Fibroblast of skin of right quadriceps (primary cell): ENCODE results near the gene MDP1.
"Not testable (repeated sequence)": the region's sequence is repeated elsewhere in the genome, so short reads cannot be mapped to it uniquely, and the experiment has no call there.

Experiments
- DNase-seq: peaks from one replicate; pipeline ENCODE4 v3.0.0-alpha.2; 2013

The MDP1 gene

GRCh38 chr14:24228902-24229301 is 13.0 kb upstream of the MDP1 start:
- DNase-seq, result no peak

GRCh38 chr14:24226473-24226872 is 10.6 kb upstream of the MDP1 start:
- DNase-seq, result no peak

GRCh38 chr14:24224618-24225071 is 8.8 kb upstream of the MDP1 start:
- peak; percentile 90 for DNase-seq

- not testable (repeated sequence) for DNase-seq
Measured at GRCh38 chr14:24222987-24223386, 7.1 kb upstream of the MDP1 start.

- DNase-seq, result no peak
Measured at GRCh38 chr14:24219521-24219920, 3.7 kb upstream of the MDP1 start.

GRCh38 chr14:24219080-24219479 is 3.2 kb upstream of the MDP1 start:
- no peak for DNase-seq

GRCh38 chr14:24216876-24217275 is 1.0 kb upstream of the MDP1 start:
- DNase-seq, result not testable (repeated sequence)

- DNase-seq, result no peak
Measured at GRCh38 chr14:24216345-24216699, 456 bp upstream of the MDP1 start.

- no peak for DNase-seq
Measured at GRCh38 chr14:24213866-24214662, 1.8 kb downstream of the MDP1 start.

- peak; percentile 99 for DNase-seq
Measured at GRCh38 chr14:24212924-24213865, 2.7 kb downstream of the MDP1 start, which contains the start of gene CHMP4A. Gene CHMP4A, minus strand, starts transcription at chr14:24213488. Its CDS starts 49 bp downstream, at chr14:24213439.

- no peak for DNase-seq
Measured at GRCh38 chr14:24211311-24211710, 4.6 kb downstream of the MDP1 start.

- no peak for DNase-seq
Measured at GRCh38 chr14:24207625-24208024, 8.2 kb downstream of the MDP1 start.

GRCh38 chr14:24207104-24207551 is 8.7 kb downstream of the MDP1 start:
- DNase-seq, result no peak

GRCh38 chr14:24206260-24207103 is 9.4 kb downstream of the MDP1 start:
- DNase-seq, result no peak

- DNase-seq, result no peak
Measured at GRCh38 chr14:24204163-24205146, 11.4 kb downstream of the MDP1 start.

- not testable (repeated sequence) for DNase-seq
Measured at GRCh38 chr14:24203249-24203886, 12.5 kb downstream of the MDP1 start.

- not testable (repeated sequence) for DNase-seq
Measured at GRCh38 chr14:24202538-24202937, 13.3 kb downstream of the MDP1 start.

- no peak for DNase-seq
Measured at GRCh38 chr14:24198814-24199524, 16.9 kb downstream of the MDP1 start.

GRCh38 chr14:24197056-24197450 is 18.8 kb downstream of the MDP1 start:
- DNase-seq, result no peak
